Subcutaneous abdominal adipose tissue (tissue), 5 donors: Measurements from ENCODE around the gene TMEM139.

ENCODE experiments used
- H3K27ac ChIP-seq: one replicate; pipeline ENCODE4 v1.7.0; 2013; ENCODE audit warnings: low read depth, mild to moderate bottlenecking, inconsistent platforms, low read length, moderate library complexity
- H3K27me3 ChIP-seq, 5 donors: one replicate each; pipeline ENCODE4 v1.7.0; 2013; ENCODE audit warnings: low read length in 5 of 5, inconsistent platforms in 1 of 5; ENCODE audit not compliant: control insufficient read depth in 5 of 5, insufficient read depth in 4 of 5
- H3K36me3 ChIP-seq, 5 donors: one replicate each; pipeline ENCODE4 v1.7.0; 2013; ENCODE audit warnings: low read length in 5 of 5; ENCODE audit not compliant: control insufficient read depth in 5 of 5, insufficient read depth in 5 of 5
- H3K4me1 ChIP-seq, 5 donors: one replicate each; pipeline ENCODE4 v1.7.0; 2013; ENCODE audit warnings: low read length in 5 of 5, mild to moderate bottlenecking in 3 of 5, moderate library complexity in 1 of 5; ENCODE audit not compliant: control insufficient read depth in 5 of 5, insufficient read depth in 5 of 5
- H3K4me3 ChIP-seq, 5 donors: one replicate each; pipeline ENCODE4 v1.7.0; 2013; ENCODE audit warnings: low read length in 5 of 5, low read depth in 1 of 5
- H3K9ac ChIP-seq, 5 donors: one replicate each; pipeline ENCODE4 v1.7.0; 2013; ENCODE audit warnings: low read length in 5 of 5, mild to moderate bottlenecking in 4 of 5, moderate library complexity in 3 of 5
- H3K9me3 ChIP-seq, 5 donors: one replicate each; pipeline ENCODE4 v1.7.0; 2013; ENCODE audit warnings: low read length in 5 of 5; ENCODE audit not compliant: control insufficient read depth in 5 of 5
- donor health status: healthy.
- donor health status: healthy.
- donor health status: healthy.
- donor health status: healthy.
- donor health status: healthy.

The TMEM139 gene

DNA sequence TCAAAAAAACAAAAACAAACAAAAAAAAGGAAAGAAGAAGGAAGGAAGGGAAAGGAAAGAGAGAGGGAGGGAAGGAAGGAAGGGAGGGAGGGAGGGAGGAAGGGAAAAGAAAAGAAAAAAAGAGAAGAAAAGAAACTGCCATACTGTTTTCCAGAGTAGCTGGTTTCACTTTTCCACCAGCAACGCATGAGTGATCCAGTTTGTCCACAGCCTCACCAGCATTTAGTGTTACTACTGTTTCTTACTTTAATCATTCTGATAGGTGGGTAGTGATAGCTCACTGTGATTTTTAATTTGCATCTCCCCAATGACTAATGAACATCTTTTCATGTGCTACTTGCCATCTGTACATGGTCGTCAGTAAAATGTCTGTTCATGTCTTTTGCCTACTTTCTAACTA is 11.9 kb upstream of the TMEM139 start:
- Histone ChIP-seq H3K4me1 (no peaks in the 10 kb centered on the region), H3K4me3 (no peak overlapping the region), H3K27ac (no peak overlapping the region), H3K27me3 (no peaks in the 10 kb centered on the region), H3K9ac (no peak overlapping the region), H3K36me3 (peaks cover 3 to 24% (median 20%) of the 10 kb centered on the region in 5 donors), H3K9me3 (no peaks in the 10 kb centered on the region)

DNA sequence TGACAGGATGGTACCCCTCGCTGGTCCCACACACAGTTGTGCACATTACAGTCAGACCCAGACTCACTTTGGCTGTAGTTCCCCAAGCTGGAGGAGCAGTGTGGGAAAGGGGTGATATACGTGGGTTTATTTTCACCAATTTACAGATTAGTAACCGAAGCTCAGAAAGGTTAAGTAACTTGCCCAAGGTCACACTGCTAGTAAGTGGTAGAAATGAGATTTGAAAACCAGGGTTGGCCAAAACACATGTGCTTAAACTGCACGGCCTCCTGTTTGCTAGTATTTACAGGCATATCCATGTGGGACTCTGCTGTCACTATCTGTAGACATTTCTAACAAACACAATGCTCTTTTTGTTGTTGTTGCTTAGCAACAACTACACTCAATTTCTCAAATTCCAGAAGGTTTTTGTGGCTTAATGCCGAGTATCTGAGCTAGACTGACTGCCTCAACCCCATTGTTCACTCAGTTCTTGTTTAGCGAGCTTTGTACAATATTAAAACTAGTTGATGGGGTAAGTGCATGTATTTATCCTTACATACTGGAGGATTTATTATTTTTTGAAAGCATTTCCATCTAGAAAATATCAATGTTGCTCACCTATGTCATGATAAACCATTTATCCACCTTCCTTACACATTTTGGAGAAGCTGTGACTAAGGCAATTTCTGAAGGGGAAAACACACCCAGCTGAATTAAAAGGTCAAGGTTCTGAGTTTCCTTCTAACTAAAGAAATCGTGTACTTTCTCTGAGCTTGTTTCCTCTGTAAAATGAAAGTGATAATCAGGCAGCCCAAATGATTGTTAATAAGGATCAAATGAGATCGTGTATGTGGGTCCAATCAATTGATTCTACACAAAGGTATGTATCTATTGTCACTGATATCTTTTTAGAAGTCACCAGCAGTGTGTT is 5.3 kb upstream of the TMEM139 start:
- Histone ChIP-seq H3K9me3 (no peaks in the 10 kb centered on the region), H3K9ac (peak overlapping the region in 3 of 5 donors; percentile 33 to 41 (median 35)), H3K27ac (peak overlapping the region; percentile 75), H3K4me3 (peak overlapping the region in 1 of 5 donors; percentile 5), H3K36me3 (no peaks in the 10 kb centered on the region), H3K27me3 (no peaks in the 10 kb centered on the region), H3K4me1 (peaks cover 6 to 36% (median 26%) of the 10 kb centered on the region in 5 donors)

DNA sequence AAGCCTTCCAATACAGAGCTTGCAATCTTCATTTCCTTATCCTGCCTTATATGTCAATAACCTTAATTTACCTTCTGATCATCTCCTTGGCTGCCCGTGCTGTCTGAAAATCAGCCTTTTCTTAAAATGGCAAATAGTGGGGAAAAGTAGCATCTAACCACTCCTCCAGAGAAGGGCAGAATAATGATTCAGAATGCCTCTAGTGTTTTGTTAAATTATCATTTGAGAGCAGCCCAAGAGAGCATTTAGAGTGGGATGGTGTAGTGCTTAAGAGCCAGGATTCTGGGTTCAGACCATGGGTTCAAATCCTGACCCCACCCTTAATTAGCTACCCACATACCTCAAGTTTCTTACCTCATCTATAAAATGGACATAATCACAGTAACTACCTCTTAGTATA is 4.6 kb upstream of the TMEM139 start:
- Histone ChIP-seq H3K9ac (no peak overlapping the region), H3K9me3 (no peaks in the 10 kb centered on the region), H3K4me1 (peaks cover 6 to 43% (median 33%) of the 10 kb centered on the region in 5 donors), H3K27me3 (no peaks in the 10 kb centered on the region), H3K27ac (peak overlapping the region; percentile 75), H3K36me3 (no peaks in the 10 kb centered on the region), H3K4me3 (peak overlapping the region in 1 of 5 donors; percentile 5)

GRCh38 chr7:143280566-143280965 is 4.2 kb upstream of the TMEM139 start:
- Histone ChIP-seq H3K9ac (no peak overlapping the region), H3K27ac (peak overlapping the region; percentile 75), H3K4me1 (peaks cover 8 to 47% (median 37%) of the 10 kb centered on the region in 5 donors), H3K9me3 (no peaks in the 10 kb centered on the region), H3K36me3 (no peaks in the 10 kb centered on the region), H3K4me3 (no peak overlapping the region), H3K27me3 (no peaks in the 10 kb centered on the region)

GRCh38 chr7:143281529-143281928 is 3.2 kb upstream of the TMEM139 start:
- no peak overlapping the region for H3K9ac ChIP-seq
- H3K4me3 ChIP-seq = no peak overlapping the region
- no peaks in the 10 kb centered on the region for H3K9me3 ChIP-seq
- H3K36me3 ChIP-seq = no peaks in the 10 kb centered on the region
- H3K27me3 ChIP-seq = no peaks in the 10 kb centered on the region
- H3K27ac ChIP-seq = no peak overlapping the region
- H3K4me1 ChIP-seq = peaks cover 8 to 56% (median 46%) of the 10 kb centered on the region in 5 donors

GRCh38 chr7:143282124-143282523 is 2.6 kb upstream of the TMEM139 start:
- H3K9me3 ChIP-seq = no peaks in the 10 kb centered on the region
- no peaks in the 10 kb centered on the region for H3K36me3 ChIP-seq
- no peak overlapping the region for H3K9ac ChIP-seq
- no peak overlapping the region for H3K4me3 ChIP-seq
- no peaks in the 10 kb centered on the region for H3K27me3 ChIP-seq
- H3K27ac ChIP-seq = no peak overlapping the region
- H3K4me1 ChIP-seq = peaks cover 8 to 60% (median 51%) of the 10 kb centered on the region in 5 donors

DNA sequence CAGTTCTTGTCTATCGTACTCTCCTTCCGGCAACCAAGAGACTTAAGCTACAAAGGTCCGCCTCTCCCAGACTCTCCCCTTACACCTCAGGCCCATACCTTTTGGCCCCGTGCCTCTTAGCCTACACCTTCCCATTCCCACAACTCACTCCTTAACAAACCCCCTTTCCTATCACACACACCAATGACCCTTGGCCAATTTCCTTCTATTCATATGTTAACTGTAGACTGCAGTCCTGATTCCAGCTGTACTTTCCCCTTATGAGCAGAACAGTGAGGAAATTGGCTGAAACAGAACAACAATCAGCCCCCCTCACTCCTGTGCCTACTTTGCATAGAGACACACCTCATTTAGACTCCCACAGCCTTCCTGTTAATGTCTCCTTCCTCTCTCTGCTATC is 1.4 kb upstream of the TMEM139 start:
- Histone ChIP-seq H3K4me3 (no peak overlapping the region), H3K27me3 (no peaks in the 10 kb centered on the region), H3K4me1 (peaks cover 8 to 67% (median 59%) of the 10 kb centered on the region in 5 donors), H3K27ac (peak overlapping the region; percentile 11), H3K9me3 (no peaks in the 10 kb centered on the region), H3K36me3 (no peaks in the 10 kb centered on the region), H3K9ac (peak overlapping the region in 1 of 5 donors; percentile 34)

- Histone ChIP-seq H3K27ac (peak overlapping the region; percentile 30), H3K4me3 (peak overlapping the region; percentile 30 to 64 (median 54)), H3K36me3 (no peaks in the 10 kb centered on the region), H3K9me3 (no peaks in the 10 kb centered on the region), H3K27me3 (no peaks in the 10 kb centered on the region), H3K4me1 (peaks cover 10 to 67% (median 66%) of the 10 kb centered on the region in 5 donors), H3K9ac (peak overlapping the region in 3 of 5 donors; percentile 2 to 37 (median 15))
These were observed 666 bp downstream of the TMEM139 start for GRCh38 chr7:143285470-143285778.

- H3K9ac ChIP-seq = no peak overlapping the region
- H3K27me3 ChIP-seq = no peaks in the 10 kb centered on the region
- no peaks in the 10 kb centered on the region for H3K9me3 ChIP-seq
- H3K4me3 ChIP-seq = peak overlapping the region in 2 of 5 donors; percentile 54 to 64
- no peaks in the 10 kb centered on the region for H3K36me3 ChIP-seq
- H3K27ac ChIP-seq = peak overlapping the region; percentile 30
- peaks cover 10 to 70% (median 66%) of the 10 kb centered on the region in 5 donors for H3K4me1 ChIP-seq
These were observed 1.2 kb downstream of the TMEM139 start for GRCh38 chr7:143285806-143286521.

DNA sequence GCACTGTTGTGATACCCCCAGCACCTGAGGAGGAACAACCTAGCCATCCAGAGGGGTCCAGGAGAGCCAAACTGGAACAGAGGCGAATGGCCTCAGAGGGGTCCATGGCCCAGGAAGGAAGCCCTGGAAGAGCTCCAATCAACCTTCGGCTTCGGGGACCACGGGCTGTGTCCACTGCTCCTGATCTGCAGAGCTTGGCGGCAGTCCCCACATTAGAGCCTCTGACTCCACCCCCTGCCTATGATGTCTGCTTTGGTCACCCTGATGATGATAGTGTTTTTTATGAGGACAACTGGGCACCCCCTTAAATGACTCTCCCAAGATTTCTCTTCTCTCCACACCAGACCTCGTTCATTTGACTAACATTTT is 1.7 kb downstream of the TMEM139 start:
- Histone ChIP-seq H3K4me3 (no peak overlapping the region), H3K9ac (no peak overlapping the region), H3K27ac (no peak overlapping the region), H3K4me1 (peaks cover 10 to 70% (median 69%) of the 10 kb centered on the region in 5 donors), H3K27me3 (no peaks in the 10 kb centered on the region), H3K36me3 (peaks cover 0 to 3% (median 0%) of the 10 kb centered on the region in 5 donors), H3K9me3 (no peaks in the 10 kb centered on the region)
